ENCODE results near the gene ANAPC15.

- TF ChIP-seq CTCF (IDR thresholded peaks at IDR 0.05 in 8 of 11, conservative IDR thresholded peaks at IDR 0.05 in 3 of 11) (no peak), POLR2AphosphoS5 (IDR thresholded peaks at IDR 0.05) (no peak)
These were observed 28.4 kb downstream of the ANAPC15 start for GRCh38 chr11:72084076-72084475.
